ENCODE data around the gene PALS2.
A peak's percentile ranks its signal among the peaks of the same experiment; 100 is the strongest.

Gene PALS2, protein sequence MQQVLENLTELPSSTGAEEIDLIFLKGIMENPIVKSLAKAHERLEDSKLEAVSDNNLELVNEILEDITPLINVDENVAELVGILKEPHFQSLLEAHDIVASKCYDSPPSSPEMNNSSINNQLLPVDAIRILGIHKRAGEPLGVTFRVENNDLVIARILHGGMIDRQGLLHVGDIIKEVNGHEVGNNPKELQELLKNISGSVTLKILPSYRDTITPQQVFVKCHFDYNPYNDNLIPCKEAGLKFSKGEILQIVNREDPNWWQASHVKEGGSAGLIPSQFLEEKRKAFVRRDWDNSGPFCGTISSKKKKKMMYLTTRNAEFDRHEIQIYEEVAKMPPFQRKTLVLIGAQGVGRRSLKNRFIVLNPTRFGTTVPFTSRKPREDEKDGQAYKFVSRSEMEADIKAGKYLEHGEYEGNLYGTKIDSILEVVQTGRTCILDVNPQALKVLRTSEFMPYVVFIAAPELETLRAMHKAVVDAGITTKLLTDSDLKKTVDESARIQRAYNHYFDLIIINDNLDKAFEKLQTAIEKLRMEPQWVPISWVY

DNA sequence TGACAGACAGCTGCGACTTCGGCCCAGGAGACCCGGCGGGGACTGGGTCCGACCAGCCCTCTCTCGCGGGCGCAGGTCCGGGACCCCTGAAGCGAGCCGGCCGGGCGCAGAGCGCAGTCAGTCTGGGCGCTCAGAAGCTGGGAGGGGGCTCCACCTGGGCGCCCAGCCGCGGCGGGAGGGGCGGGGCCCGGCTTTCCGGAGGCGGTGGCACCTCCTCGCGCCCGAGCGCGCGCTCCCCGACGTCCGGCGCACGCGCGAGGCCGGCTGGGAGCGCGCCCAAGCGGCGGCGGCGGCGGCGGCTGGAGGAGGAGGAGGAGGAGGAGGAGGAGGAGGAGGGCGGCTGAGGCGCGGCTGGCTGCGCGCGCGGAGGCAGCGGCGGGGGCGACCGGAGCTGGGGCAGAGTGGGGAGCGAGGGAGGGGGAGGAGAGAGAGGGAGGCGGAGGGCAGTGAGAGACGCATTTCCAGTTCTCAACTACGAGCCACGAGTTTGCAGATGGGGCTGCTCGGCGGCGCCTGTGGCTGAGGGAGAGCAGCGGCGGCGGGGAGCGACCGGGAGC lies at the start of gene PALS2:
Gene PALS2, plus strand, starts transcription at position 456 of the 557 bp plus-strand sequence. CDS start 50,216 bp downstream, outside the sequence.
- peak; percentile 48 to 51 for DNase-seq (ENCODE audit: low read depth in 2 of 2)

GRCh38 chr7:24531255-24531654 lies 42.0 kb upstream of the PALS2 start:
- DNase-seq (ENCODE audit: low read depth in 2 of 2) = no peak

GRCh38 chr7:24536682-24537081 lies 36.6 kb upstream of the PALS2 start:
- no peak for DNase-seq (ENCODE audit: low read depth in 2 of 2)

- no peak for DNase-seq (ENCODE audit: low read depth in 2 of 2)
These were observed 32.3 kb upstream of the PALS2 start for GRCh38 chr7:24540956-24541355.

DNA sequence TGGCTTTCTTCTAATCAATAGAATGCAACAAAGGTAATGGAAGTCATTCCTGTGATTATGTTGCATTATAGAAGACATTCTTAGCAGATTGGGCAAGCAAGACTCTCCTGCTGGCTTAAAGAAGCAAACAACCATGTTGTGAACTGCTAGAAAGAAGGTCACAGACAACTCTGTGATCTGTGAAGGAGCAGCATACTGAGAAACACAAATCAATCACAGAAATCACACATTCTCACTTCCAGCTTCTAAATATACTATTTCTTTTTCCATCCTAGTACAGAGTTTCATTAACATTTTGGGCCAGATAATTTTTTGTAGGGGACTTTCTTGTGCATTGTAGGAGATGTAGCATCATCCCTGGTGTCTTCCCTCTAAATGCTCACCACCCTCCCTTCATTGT lies 28.0 kb upstream of the PALS2 start:
- DNase-seq (ENCODE audit: low read depth in 2 of 2) = no peak

- no peak for DNase-seq (ENCODE audit: low read depth in 2 of 2)
These were observed 24.9 kb upstream of the PALS2 start for GRCh38 chr7:24548390-24548789.

- DNase-seq (ENCODE audit: low read depth in 2 of 2) = no peak
These were observed 23.3 kb upstream of the PALS2 start for GRCh38 chr7:24549991-24550390.

GRCh38 chr7:24555184-24555583 lies 18.1 kb upstream of the PALS2 start:
- no peak for DNase-seq (ENCODE audit: low read depth in 2 of 2)

GRCh38 chr7:24555719-24556118 lies 17.5 kb upstream of the PALS2 start:
- DNase-seq (ENCODE audit: low read depth in 2 of 2) = no peak

DNA sequence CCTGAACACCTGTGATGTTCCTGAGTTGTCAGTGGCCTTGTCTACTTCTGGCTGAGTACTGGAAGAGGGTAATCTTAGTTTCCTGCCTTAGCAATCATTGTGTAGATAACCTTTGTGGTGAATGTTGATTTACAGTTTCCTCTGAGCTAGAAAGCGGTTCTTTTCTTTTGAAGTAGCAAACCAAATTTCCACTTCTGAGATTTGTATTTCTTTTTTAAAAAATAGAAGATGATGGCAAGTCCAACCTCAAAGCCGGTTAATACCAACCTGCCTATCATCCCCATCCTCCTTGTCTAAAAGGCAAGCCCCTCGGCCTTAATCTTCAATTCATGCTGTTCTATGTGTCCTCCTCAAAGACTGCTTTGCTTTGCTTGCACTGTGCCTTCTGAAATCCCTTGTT lies 12.5 kb upstream of the PALS2 start:
- no peak for DNase-seq (ENCODE audit: low read depth in 2 of 2)

- DNase-seq (ENCODE audit: low read depth in 2 of 2) = no peak
These were observed 7.0 kb upstream of the PALS2 start for GRCh38 chr7:24566274-24566673.

- DNase-seq (ENCODE audit: low read depth in 2 of 2) = no peak
These were observed 2.3 kb upstream of the PALS2 start for GRCh38 chr7:24570983-24571382.

DNA sequence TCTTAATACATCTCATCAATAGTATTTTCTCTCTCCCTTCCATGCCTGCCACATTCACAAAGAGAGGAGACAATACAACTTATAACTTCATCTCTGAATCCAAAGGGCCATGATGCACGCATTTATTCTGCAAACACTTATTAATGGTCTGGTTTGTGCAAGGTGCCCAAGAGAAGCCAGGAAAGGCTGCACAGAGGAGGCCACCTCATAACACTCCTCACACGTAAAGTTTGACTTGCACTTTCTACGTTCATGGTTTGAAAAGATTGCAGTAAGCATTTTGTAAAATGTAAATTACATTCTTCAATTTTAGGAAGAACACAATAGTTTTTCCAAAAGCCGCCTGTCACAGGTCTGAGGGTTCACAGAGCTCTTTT lies 1.2 kb upstream of the PALS2 start:
- DNase-seq (ENCODE audit: low read depth in 2 of 2) = no peak

DNA sequence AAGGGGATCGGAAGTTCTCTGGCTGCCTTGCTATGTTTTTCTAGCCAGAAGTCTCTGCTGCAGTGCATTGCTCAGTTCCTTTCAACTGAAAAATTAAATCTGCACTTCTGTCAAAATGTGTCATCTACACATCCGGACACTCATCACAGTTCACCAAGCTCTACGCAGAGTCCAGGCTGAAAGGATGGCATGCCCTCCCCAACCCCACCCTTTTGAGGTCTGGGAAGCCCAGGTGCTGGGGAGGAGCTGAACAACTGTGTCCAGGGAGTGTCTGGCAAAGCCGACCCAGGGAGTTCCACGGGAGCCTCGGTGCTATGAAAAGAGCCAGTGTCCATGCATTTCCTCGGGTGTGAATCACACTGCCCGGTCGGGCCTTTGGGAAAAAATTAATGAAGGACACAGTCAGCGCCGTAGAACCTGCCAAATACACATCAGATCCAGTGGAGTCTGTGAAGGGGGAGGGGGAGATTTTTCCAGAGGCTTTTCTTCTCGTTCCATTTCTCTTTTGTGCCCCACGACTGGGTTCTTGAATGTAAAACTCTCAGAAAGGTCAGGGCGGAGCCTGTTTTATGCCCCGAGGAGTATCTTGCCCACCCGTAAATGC lies 757 bp upstream of the PALS2 start:
- no peak for DNase-seq (ENCODE audit: low read depth in 2 of 2)

DNA sequence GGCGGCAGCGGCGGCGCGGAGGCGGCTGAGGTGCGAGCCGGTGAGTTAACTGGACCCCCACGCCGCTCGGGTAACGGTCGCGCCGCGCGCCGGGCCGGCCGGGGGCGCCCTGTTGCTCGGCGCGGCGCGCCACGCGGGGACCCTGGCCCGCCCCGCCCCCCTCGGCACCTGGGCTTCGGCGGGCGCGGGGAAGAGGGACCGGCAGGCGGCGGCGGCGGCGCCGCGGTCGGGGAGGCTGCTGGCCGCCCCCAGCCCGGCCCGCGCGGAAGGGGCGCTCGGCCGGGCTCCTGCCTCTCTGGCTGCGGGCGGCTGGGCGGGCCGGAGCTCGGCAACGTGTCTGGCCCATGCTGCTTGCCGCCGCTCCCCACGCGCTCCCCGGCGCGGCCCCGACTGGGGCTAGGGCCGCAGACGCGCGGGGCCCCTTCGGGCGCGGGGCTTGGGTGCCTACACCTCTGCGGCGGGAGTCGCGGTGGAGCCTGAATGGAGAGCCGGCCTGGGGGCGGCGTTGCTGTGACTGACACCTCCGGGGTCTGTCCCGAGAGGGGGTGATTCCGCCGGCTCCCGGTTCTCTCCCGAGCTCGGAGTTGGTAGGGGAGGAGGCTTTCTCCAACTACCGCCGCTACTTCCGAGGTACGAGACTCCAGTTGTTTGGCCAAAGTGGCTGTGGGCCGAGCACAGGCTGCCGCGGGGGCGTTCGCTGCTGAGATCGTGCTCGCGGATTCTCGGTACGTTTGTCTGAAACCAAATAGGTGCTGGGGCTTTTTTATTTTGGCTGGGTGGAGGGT lies 494 bp downstream of the PALS2 start:
- peak in 1 of 2 experiments; percentile 12 for DNase-seq (ENCODE audit: low read depth in 2 of 2)

GRCh38 chr7:24574386-24574785 lies 1.1 kb downstream of the PALS2 start:
- DNase-seq (ENCODE audit: low read depth in 2 of 2) = no peak

- no peak for DNase-seq (ENCODE audit: low read depth in 2 of 2)
These were observed 1.7 kb downstream of the PALS2 start for GRCh38 chr7:24574950-24575349.

GRCh38 chr7:24576171-24577025 lies 3.1 kb downstream of the PALS2 start:
- peak; percentile 50 to 52 for DNase-seq (ENCODE audit: low read depth in 2 of 2)

DNA sequence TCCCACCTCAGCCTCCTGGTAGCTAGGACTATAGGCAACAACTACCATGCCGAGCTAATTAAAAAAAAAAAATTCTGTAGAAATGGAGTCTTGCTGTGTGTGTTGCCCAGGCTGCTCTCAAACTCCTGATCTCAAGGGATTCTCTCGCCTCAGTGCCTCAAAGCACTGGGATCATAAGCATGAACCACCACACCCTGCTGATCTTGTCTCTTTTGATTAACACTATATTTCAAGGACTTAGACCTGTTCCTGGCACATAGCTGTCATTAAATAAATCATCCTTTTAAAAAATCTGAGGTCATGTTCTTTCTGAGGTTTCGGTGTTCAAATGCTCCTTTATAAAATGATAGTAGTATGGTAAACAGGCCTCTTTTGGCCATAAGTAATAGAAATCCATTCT lies 4.8 kb downstream of the PALS2 start:
- DNase-seq (ENCODE audit: low read depth in 2 of 2) = no peak

GRCh38 chr7:24580283-24580946 lies 7.2 kb downstream of the PALS2 start:
- DNase-seq (ENCODE audit: low read depth in 2 of 2) = no peak

GRCh38 chr7:24582166-24582565 lies 8.9 kb downstream of the PALS2 start:
- no peak for DNase-seq (ENCODE audit: low read depth in 2 of 2)

Data from fibroblast of skin of left quadriceps (primary cell).